ENCODE results near the gene KIF5C. TPM values are rescaled to one million over a fixed set of nuclear protein-coding genes. Genes with fewer than 3 reads are reported as not detected.

KIF5C gene
- total and polyA plus RNA-seq, 5 donors, result 0.86 to 3.3 (median 1.3) TPM

DNA sequence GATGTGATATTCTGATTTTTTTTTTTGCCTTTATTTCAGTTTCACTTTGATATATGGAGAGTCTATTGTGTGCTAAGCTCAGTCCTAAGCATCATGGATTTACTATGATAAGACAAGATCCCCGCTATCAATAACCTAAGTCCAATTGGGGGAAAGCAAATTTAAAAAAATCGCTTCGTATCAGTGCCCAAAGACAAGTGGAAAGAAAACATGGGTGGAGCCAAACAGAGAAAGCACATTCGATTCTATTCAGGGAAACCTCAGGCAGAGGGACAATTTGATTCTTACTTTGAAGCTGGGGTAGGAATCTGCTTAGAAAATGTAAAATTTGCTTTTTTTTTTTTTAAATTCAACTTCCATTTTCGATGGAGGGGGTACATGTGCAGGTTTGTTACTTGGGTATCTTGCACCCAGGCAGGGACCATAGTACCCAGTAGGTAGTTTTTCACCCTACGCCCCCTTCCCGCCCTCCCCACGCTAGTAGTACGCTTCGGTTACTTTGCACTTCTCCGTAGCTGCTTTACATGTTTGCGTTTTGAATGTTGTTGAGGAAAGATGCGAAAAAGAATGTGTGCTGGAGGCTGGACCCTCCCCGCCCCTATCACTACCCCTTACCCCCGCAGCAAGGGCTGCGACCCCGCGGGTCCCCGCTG, 12.4 kb downstream of the KIF5C start:
- ATAC-seq, result no peak
- no peaks in the 10 kb centered on the region for H3K4me1 ChIP-seq (ENCODE audit: control insufficient read depth, insufficient read depth, low read length)
- no peaks in the 10 kb centered on the region for H3K27me3 ChIP-seq (ENCODE audit: control insufficient read depth, insufficient read depth)
- DNase-seq, result no peak
- intact Hi-C loops (cut with DNase I), result no loop called here
- no peak overlapping the region for H3K27ac ChIP-seq (ENCODE audit: low read length)
- WGBS, result 11% methylated on average over 19 of the region's 19 CpGs
- no peaks in the 10 kb centered on the region for H3K9me3 ChIP-seq (ENCODE audit: control insufficient read depth, low read length)
- peak overlapping the region; percentile 37 for H3K4me3 ChIP-seq (ENCODE audit: low read length)

- Histone ChIP-seq H3K27me3 (ENCODE audit: control insufficient read depth, insufficient read depth) (no peaks in the 10 kb centered on the region), H3K4me3 (ENCODE audit: low read length) (peak overlapping the region; percentile 37), H3K4me1 (ENCODE audit: control insufficient read depth, insufficient read depth, low read length) (no peaks in the 10 kb centered on the region), H3K9me3 (ENCODE audit: control insufficient read depth, low read length) (no peaks in the 10 kb centered on the region), H3K27ac (ENCODE audit: low read length) (no peak overlapping the region)
- WGBS, result 6% methylated on average over 34 of the region's 34 CpGs
- DNase-seq (peak in 2 of 3 donors; percentile 17 to 45), ATAC-seq (no peak)
- intact Hi-C loops (cut with DNase I), result no loop called here
Observed at GRCh38 chr2:148888003-148888501, 13.0 kb downstream of the KIF5C start.

DNA sequence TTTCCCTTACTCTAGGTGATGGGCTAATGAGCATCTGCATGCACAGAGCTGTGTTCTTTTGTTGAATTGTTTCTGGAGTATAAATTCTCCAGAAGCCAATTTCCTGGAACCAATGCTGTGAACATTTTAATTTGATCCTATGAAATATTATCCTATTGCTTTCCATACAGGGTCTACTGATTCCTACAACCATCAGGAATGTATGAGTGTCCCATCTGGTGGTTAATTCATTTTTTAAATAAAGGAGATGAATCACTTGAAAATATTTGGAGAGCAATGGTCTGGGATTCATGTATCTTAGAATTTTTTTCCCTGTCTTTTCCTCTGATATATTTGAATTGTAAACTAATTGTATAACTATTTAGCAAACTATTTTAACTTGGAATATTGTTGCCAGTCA, 14.0 kb downstream of the KIF5C start:
- Histone ChIP-seq H3K9me3 (ENCODE audit: control insufficient read depth, low read length) (no peaks in the 10 kb centered on the region), H3K4me1 (ENCODE audit: control insufficient read depth, insufficient read depth, low read length) (no peaks in the 10 kb centered on the region), H3K4me3 (ENCODE audit: low read length) (no peak overlapping the region), H3K27me3 (ENCODE audit: control insufficient read depth, insufficient read depth) (no peaks in the 10 kb centered on the region), H3K27ac (ENCODE audit: low read length) (no peak overlapping the region)
- intact Hi-C loops (cut with DNase I), result no loop called here
- no peak for DNase-seq
- no peak for ATAC-seq

DNA sequence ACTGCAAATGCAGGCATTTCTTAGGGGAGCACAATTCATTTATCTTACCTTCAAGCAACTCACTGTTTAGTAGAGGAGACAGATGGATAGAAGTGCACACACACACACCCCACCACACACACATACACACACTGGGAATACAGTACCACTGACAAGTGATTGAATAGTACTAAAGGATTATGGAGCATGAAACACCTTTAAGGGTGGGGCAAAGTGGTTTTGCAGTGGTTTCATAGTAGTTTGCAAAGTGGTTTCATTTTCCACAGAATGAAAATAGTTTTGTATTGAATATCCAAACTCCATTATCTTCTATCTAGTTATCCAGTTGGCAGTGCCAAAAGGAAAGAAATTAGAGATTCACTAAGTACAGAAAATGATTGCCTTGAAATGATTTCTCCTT, 18.9 kb downstream of the KIF5C start:
- ATAC-seq, result no peak
- H3K4me1 ChIP-seq (ENCODE audit: control insufficient read depth, insufficient read depth, low read length), result no peaks in the 10 kb centered on the region
- no peak overlapping the region for H3K27ac ChIP-seq (ENCODE audit: low read length)
- no peak for DNase-seq
- no peaks in the 10 kb centered on the region for H3K27me3 ChIP-seq (ENCODE audit: control insufficient read depth, insufficient read depth)
- no peaks in the 10 kb centered on the region for H3K9me3 ChIP-seq (ENCODE audit: control insufficient read depth, low read length)
- H3K4me3 ChIP-seq (ENCODE audit: low read length), result no peak overlapping the region
- intact Hi-C loops (cut with DNase I), result no loop called here

DNA sequence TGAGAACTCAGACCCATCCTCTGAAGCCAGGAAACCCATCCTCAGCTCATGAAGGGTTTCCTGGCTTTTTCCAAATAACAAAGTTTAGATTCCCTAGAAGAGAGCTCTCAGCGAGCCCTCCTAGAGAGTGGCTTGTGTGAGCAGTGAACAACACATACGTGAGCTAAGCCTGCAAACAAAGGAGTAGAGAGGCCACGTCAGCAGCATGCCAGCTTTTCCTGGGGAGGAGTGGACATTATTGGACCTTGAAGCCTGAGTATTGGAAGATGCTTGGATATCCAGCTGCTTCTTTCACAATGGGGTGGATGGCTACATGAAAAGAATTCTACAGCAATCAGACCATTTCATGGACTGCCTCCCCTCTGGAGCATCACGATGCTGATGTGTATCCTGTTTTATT, 21.1 kb downstream of the KIF5C start:
- WGBS, result 73% methylated on average over 4 of the region's 4 CpGs
- no peak overlapping the region for H3K27ac ChIP-seq (ENCODE audit: low read length)
- no peaks in the 10 kb centered on the region for H3K4me1 ChIP-seq (ENCODE audit: control insufficient read depth, insufficient read depth, low read length)
- ATAC-seq, result no peak
- no peaks in the 10 kb centered on the region for H3K9me3 ChIP-seq (ENCODE audit: control insufficient read depth, low read length)
- intact Hi-C loops (cut with DNase I), result no loop called here
- no peak for DNase-seq
- H3K4me3 ChIP-seq (ENCODE audit: low read length), result no peak overlapping the region
- no peaks in the 10 kb centered on the region for H3K27me3 ChIP-seq (ENCODE audit: control insufficient read depth, insufficient read depth)

DNA sequence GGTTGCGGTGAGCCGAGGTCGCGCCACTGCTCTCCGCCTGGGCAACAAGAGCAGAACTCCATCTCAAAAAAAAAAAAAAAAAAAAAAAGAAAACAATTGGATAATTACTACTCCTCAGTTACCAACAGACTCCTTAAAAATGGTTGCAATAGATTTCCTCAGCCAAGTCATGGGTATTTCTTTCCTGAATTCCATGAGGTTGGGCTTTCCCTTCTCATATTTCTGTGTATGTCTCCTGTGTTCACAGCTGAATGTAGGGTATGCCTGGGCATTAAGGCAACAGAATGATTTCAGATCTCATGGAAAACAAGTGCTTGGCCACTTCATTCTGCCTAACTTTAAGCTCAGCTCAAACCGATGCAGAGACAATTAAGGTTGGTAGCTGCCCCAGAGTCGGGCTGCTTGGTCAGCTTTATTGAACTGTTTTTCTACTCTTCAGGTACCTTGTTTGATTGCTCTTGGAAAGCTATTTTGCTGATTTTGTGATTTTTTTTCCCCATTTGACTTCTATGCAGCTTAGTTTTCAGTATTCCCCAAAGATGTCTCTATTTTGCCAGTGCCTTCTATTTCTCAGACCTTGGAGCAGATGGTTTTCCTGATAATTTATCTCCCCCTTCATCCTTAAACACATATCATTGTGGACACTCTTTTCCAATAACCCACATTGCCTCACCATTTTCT, 24.8 kb downstream of the KIF5C start:
- no peak for DNase-seq
- H3K27ac ChIP-seq (ENCODE audit: low read length), result no peak overlapping the region
- ATAC-seq, result no peak
- WGBS, result 97% methylated on average over 7 of the region's 7 CpGs
- no peaks in the 10 kb centered on the region for H3K4me1 ChIP-seq (ENCODE audit: control insufficient read depth, insufficient read depth, low read length)
- intact Hi-C loops (cut with DNase I), result no loop called here
- H3K9me3 ChIP-seq (ENCODE audit: control insufficient read depth, low read length), result no peaks in the 10 kb centered on the region
- no peaks in the 10 kb centered on the region for H3K27me3 ChIP-seq (ENCODE audit: control insufficient read depth, insufficient read depth)
- H3K4me3 ChIP-seq (ENCODE audit: low read length), result no peak overlapping the region

DNA sequence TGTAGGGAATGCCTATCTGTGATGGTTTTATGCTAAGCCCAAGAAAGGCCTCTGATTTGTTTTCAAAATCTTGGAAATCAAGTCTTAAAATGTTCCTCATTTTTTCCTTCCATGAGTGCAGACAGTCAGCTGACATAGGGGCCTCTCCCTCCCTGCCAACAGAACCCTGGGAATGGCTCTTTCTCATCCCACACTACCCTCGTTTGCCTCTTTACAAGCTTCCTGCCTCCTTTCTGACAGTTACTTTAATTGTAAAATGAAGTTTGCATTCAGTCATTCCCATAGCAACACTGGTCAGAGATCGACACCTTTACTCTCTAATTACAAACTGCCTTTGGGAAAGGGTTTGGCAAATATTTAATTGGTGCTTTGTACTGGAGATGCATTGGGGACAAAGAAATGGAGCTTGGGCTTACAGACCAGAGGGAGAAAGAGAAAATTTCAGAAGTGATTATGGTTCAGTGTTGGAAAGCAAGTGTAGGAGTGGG, 25.4 kb downstream of the KIF5C start:
- no peak for ATAC-seq
- no peaks in the 10 kb centered on the region for H3K4me1 ChIP-seq (ENCODE audit: control insufficient read depth, insufficient read depth, low read length)
- no peaks in the 10 kb centered on the region for H3K27me3 ChIP-seq (ENCODE audit: control insufficient read depth, insufficient read depth)
- no peak for DNase-seq
- 70% methylated on average over 2 of the region's 2 CpGs for WGBS
- H3K9me3 ChIP-seq (ENCODE audit: control insufficient read depth, low read length), result no peaks in the 10 kb centered on the region
- H3K27ac ChIP-seq (ENCODE audit: low read length), result no peak overlapping the region
- intact Hi-C loops (cut with DNase I), result no loop called here
- no peak overlapping the region for H3K4me3 ChIP-seq (ENCODE audit: low read length)

DNA sequence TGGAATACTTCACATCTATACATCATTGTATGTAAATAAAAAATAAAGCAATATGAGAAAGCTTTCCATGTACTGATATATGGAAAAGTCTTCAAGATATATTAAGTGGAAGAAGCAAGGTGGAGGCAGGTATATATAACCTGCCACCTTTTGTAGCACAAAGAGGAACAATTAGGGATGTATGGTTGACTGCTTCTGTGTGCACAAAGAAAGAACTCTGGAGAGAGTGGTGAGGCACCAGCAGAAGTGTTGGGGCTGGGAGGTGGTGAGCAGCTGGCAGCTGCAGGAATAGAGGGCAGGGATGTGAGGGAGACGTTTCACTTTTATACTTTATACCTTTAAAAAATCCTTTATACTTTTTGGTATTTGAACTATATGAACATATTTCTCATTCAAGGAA, 26.1 kb downstream of the KIF5C start:
- WGBS, result 64% methylated on average over 1 of the region's 1 CpG
- Histone ChIP-seq H3K4me1 (ENCODE audit: control insufficient read depth, insufficient read depth, low read length) (no peaks in the 10 kb centered on the region), H3K4me3 (ENCODE audit: low read length) (no peak overlapping the region), H3K9me3 (ENCODE audit: control insufficient read depth, low read length) (no peaks in the 10 kb centered on the region), H3K27me3 (ENCODE audit: control insufficient read depth, insufficient read depth) (no peaks in the 10 kb centered on the region), H3K27ac (ENCODE audit: low read length) (no peak overlapping the region)
- no peak for DNase-seq
- intact Hi-C loops (cut with DNase I), result no loop called here
- ATAC-seq, result no peak

GRCh38 chr2:148902798-148903197, 27.8 kb downstream of the KIF5C start:
- DNase-seq (no peak), ATAC-seq (no peak)
- Histone ChIP-seq H3K9me3 (ENCODE audit: control insufficient read depth, low read length) (no peaks in the 10 kb centered on the region), H3K4me1 (ENCODE audit: control insufficient read depth, insufficient read depth, low read length) (no peaks in the 10 kb centered on the region), H3K27ac (ENCODE audit: low read length) (no peak overlapping the region), H3K4me3 (ENCODE audit: low read length) (no peak overlapping the region), H3K27me3 (ENCODE audit: control insufficient read depth, insufficient read depth) (no peaks in the 10 kb centered on the region)
- intact Hi-C loops (cut with DNase I), result no loop called here
- 80% methylated on average over 1 of the region's 1 CpG for WGBS

DNA sequence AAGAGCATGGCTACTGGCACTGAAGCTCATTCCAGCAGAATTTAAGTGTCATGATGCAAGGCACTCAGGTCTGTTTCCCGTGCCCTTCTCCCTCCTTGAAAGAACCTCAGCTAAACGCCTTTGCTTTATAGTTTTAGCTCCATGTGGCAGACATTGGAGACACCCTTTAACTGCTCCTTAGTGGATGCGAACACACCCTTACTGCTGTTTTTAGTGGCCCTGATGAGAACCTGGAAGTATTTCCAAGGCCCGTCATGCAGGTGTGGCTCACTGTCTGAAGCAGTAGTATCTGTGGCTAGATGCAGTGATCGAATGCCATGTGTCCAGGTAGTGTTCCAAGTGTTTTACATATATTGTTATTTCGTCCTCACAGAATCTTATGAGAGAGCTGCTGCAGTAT, 28.3 kb downstream of the KIF5C start:
- 82% methylated on average over 6 of the region's 6 CpGs for WGBS
- Histone ChIP-seq H3K4me1 (ENCODE audit: control insufficient read depth, insufficient read depth, low read length) (no peaks in the 10 kb centered on the region), H3K27ac (ENCODE audit: low read length) (no peak overlapping the region), H3K4me3 (ENCODE audit: low read length) (no peak overlapping the region), H3K9me3 (ENCODE audit: control insufficient read depth, low read length) (no peaks in the 10 kb centered on the region), H3K27me3 (ENCODE audit: control insufficient read depth, insufficient read depth) (no peaks in the 10 kb centered on the region)
- no peak for DNase-seq
- intact Hi-C loops (cut with DNase I), result no loop called here
- no peak for ATAC-seq

- no peaks in the 10 kb centered on the region for H3K9me3 ChIP-seq (ENCODE audit: control insufficient read depth, low read length)
- H3K27me3 ChIP-seq (ENCODE audit: control insufficient read depth, insufficient read depth), result no peaks in the 10 kb centered on the region
- H3K4me1 ChIP-seq (ENCODE audit: control insufficient read depth, insufficient read depth, low read length), result no peaks in the 10 kb centered on the region
- ATAC-seq (no peak), DNase-seq (no peak)
- intact Hi-C loops (cut with DNase I), result no loop called here
- 70% methylated on average over 4 of the region's 4 CpGs for WGBS
- H3K4me3 ChIP-seq (ENCODE audit: low read length), result no peak overlapping the region
- no peak overlapping the region for H3K27ac ChIP-seq (ENCODE audit: low read length)
Observed at GRCh38 chr2:148903979-148904378, 29.0 kb downstream of the KIF5C start.
